Measurements from ENCODE around the gene C19orf47. TPM values are rescaled to one million over a fixed set of nuclear protein-coding genes. Genes with fewer than 3 reads are reported as not detected.

C19orf47 gene
- total RNA-seq, 1 experiment from 2014 or later: 14.9 TPM

- no peak overlapping the region for H3K4me3 Mint-ChIP-seq (ENCODE audit: unreplicated experiment)
- intact Hi-C loops (cut with micrococcal nuclease): no loop called here
- TF ChIP-seq CTCF (IDR thresholded peaks at IDR 0.05; ENCODE audit: unreplicated experiment): no peak
- H3K36me3 Mint-ChIP-seq (ENCODE audit: insufficient read depth, unreplicated experiment): peaks cover 31% of the 10 kb centered on the region
- ChIA-PET CTCF (interaction anchor here (0.6 to 2.0 kb wide), 2 partner anchors 12 to 139 kb away, joined by 3 to 10 read pairs; no protein-coding TSS in a partner anchor), POLR2A (no interaction called here)
- H3K4me1 Mint-ChIP-seq (ENCODE audit: insufficient read depth, unreplicated experiment): no peaks in the 10 kb centered on the region
- no peaks in the 10 kb centered on the region for H3K9me3 Mint-ChIP-seq (ENCODE audit: unreplicated experiment)
- H3K27me3 Mint-ChIP-seq (ENCODE audit: insufficient read depth, unreplicated experiment): no peaks in the 10 kb centered on the region
- BruUV-seq (replicated peaks): no TSS peak
- DNase-seq (ENCODE audit: unreplicated experiment): no peak
- H3K27ac Mint-ChIP-seq (ENCODE audit: low read depth, unreplicated experiment): no peak overlapping the region
These were observed 30.9 kb downstream of the C19orf47 start for GRCh38 chr19:40317338-40317737.

- no TSS peak for BruUV-seq (replicated peaks)
- CTCF ChIA-PET: interaction anchor here (0.6 to 2.0 kb wide), 6 partner anchors 8 to 1174 kb away, joined by 3 to 10 read pairs (median 3); no protein-coding TSS in a partner anchor
- Mint-ChIP-seq H3K27ac (ENCODE audit: low read depth, unreplicated experiment) (no peak overlapping the region), H3K27me3 (ENCODE audit: insufficient read depth, unreplicated experiment) (no peaks in the 10 kb centered on the region), H3K36me3 (ENCODE audit: insufficient read depth, unreplicated experiment) (peaks cover 24% of the 10 kb centered on the region), H3K4me3 (ENCODE audit: unreplicated experiment) (no peak overlapping the region), H3K9me3 (ENCODE audit: unreplicated experiment) (no peaks in the 10 kb centered on the region), H3K4me1 (ENCODE audit: insufficient read depth, unreplicated experiment) (no peaks in the 10 kb centered on the region)
- no peak for TF ChIP-seq CTCF (IDR thresholded peaks at IDR 0.05; ENCODE audit: unreplicated experiment)
- no peak for DNase-seq (ENCODE audit: unreplicated experiment)
- intact Hi-C loops (cut with micrococcal nuclease): no loop called here
- POLR2A ChIA-PET: interaction anchor here (0.5 kb wide), 1 partner anchor 86 kb away, joined by 3 read pairs; no protein-coding TSS in a partner anchor
These were observed 32.3 kb downstream of the C19orf47 start for GRCh38 chr19:40315812-40316470.

- POLR2A ChIA-PET: interaction anchor here (0.7 kb wide), 1 partner anchor 353 kb away, joined by 3 read pairs; no protein-coding TSS in a partner anchor
- intact Hi-C loops (cut with micrococcal nuclease): no loop called here
- no peak for DNase-seq (ENCODE audit: unreplicated experiment)
- Mint-ChIP-seq H3K27me3 (ENCODE audit: insufficient read depth, unreplicated experiment) (no peaks in the 10 kb centered on the region), H3K36me3 (ENCODE audit: insufficient read depth, unreplicated experiment) (peaks cover 24% of the 10 kb centered on the region), H3K4me1 (ENCODE audit: insufficient read depth, unreplicated experiment) (no peaks in the 10 kb centered on the region), H3K4me3 (ENCODE audit: unreplicated experiment) (no peak overlapping the region), H3K9me3 (ENCODE audit: unreplicated experiment) (no peaks in the 10 kb centered on the region), H3K27ac (ENCODE audit: low read depth, unreplicated experiment) (no peak overlapping the region)
- CTCF ChIA-PET: interaction anchor here (0.5 to 1.4 kb wide), 3 partner anchors 10 to 256 kb away, joined by 3 to 5 read pairs (median 3); no protein-coding TSS in a partner anchor
- no TSS peak for BruUV-seq (replicated peaks)
- no peak for TF ChIP-seq CTCF (IDR thresholded peaks at IDR 0.05; ENCODE audit: unreplicated experiment)
These were observed 33.5 kb downstream of the C19orf47 start for GRCh38 chr19:40314656-40315055.

- TF ChIP-seq CTCF (IDR thresholded peaks at IDR 0.05; ENCODE audit: unreplicated experiment): no peak
- ChIA-PET CTCF (interaction anchor here (1.4 kb wide), 1 partner anchor 8 kb away, joined by 5 read pairs; no protein-coding TSS in a partner anchor), POLR2A (interaction anchor here (0.7 kb wide), 1 partner anchor 343 kb away, joined by 3 read pairs; no protein-coding TSS in a partner anchor)
- intact Hi-C loops (cut with micrococcal nuclease): no loop called here
- Mint-ChIP-seq H3K9me3 (ENCODE audit: unreplicated experiment) (no peaks in the 10 kb centered on the region), H3K4me1 (ENCODE audit: insufficient read depth, unreplicated experiment) (no peaks in the 10 kb centered on the region), H3K27ac (ENCODE audit: low read depth, unreplicated experiment) (no peak overlapping the region), H3K27me3 (ENCODE audit: insufficient read depth, unreplicated experiment) (no peaks in the 10 kb centered on the region), H3K4me3 (ENCODE audit: unreplicated experiment) (no peak overlapping the region), H3K36me3 (ENCODE audit: insufficient read depth, unreplicated experiment) (peaks cover 18% of the 10 kb centered on the region)
- no peak for DNase-seq (ENCODE audit: unreplicated experiment)
- BruUV-seq (replicated peaks): no TSS peak
These were observed 34.8 kb downstream of the C19orf47 start for GRCh38 chr19:40313229-40313983.

All from MCF 10A (cell line).